Inflammatory macrophage treated with lipopolysaccharide for 1 hour (primary cell): ENCODE data around the gene ATP8A2.
"Not testable (repeated sequence)": the region's sequence is repeated elsewhere in the genome, so short reads cannot be mapped to it uniquely, and the experiment has no call there.

Experiments used
- DNase-seq, 2 donors: peaks; one replicate each; pipeline ENCODE4 v3.0.0-alpha.2; 2020 to 2022

Gene ATP8A2

GRCh38 chr13:25371875-25372283 is at the start of gene ATP8A2:
Gene ATP8A2, plus strand, starts transcription at chr13:25371974. Its CDS starts 239 bp downstream, at chr13:25372213.
- DNase-seq, result no peak

GRCh38 chr13:25324100-25324499 is 47.7 kb upstream of the ATP8A2 start:
- DNase-seq, result no peak

- peak in 1 of 2 donors; percentile 4 for DNase-seq
These were observed 42.1 kb upstream of the ATP8A2 start for GRCh38 chr13:25329706-25330105.

- no peak for DNase-seq
These were observed 41.2 kb upstream of the ATP8A2 start for GRCh38 chr13:25330541-25330940.

GRCh38 chr13:25335856-25336255 is 35.9 kb upstream of the ATP8A2 start:
- no peak for DNase-seq

- no peak for DNase-seq
These were observed 26.2 kb upstream of the ATP8A2 start for GRCh38 chr13:25345576-25345975.

GRCh38 chr13:25347151-25347550 is 24.6 kb upstream of the ATP8A2 start:
- DNase-seq, result no peak

GRCh38 chr13:25351404-25351803 is 20.4 kb upstream of the ATP8A2 start:
- no peak for DNase-seq

GRCh38 chr13:25352230-25352629 is 19.5 kb upstream of the ATP8A2 start:
- DNase-seq, result no peak

GRCh38 chr13:25352806-25353205 is 19.0 kb upstream of the ATP8A2 start:
- DNase-seq, result no peak

GRCh38 chr13:25353344-25353743 is 18.4 kb upstream of the ATP8A2 start:
- no peak for DNase-seq

GRCh38 chr13:25354377-25354776 is 17.4 kb upstream of the ATP8A2 start:
- no peak for DNase-seq

- not testable (repeated sequence) for DNase-seq
These were observed 11.3 kb upstream of the ATP8A2 start for GRCh38 chr13:25360443-25360842.

GRCh38 chr13:25365720-25366235 is 6.0 kb upstream of the ATP8A2 start:
- DNase-seq, result no peak

GRCh38 chr13:25371158-25371874 is 458 bp upstream of the ATP8A2 start:
- DNase-seq, result no peak

- DNase-seq, result no peak
These were observed 709 bp downstream of the ATP8A2 start for GRCh38 chr13:25372284-25373081.

GRCh38 chr13:25375727-25376358 is 4.1 kb downstream of the ATP8A2 start:
- peak; percentile 9 to 75 for DNase-seq

- no peak for DNase-seq
These were observed 5.6 kb downstream of the ATP8A2 start for GRCh38 chr13:25377244-25377962.

GRCh38 chr13:25378528-25378927 is 6.8 kb downstream of the ATP8A2 start:
- no peak for DNase-seq

- no peak for DNase-seq
These were observed 7.2 kb downstream of the ATP8A2 start for GRCh38 chr13:25379011-25379410.

- no peak for DNase-seq
These were observed 8.3 kb downstream of the ATP8A2 start for GRCh38 chr13:25380082-25380481.

GRCh38 chr13:25380741-25381324 is 9.1 kb downstream of the ATP8A2 start:
- DNase-seq, result no peak
